Activated T-cell treated with anti-CD3 and anti-CD28 coated beads for 48 hours (primary cell): ENCODE results near the gene CEBPE.

Source experiments
- DNase-seq: peaks from one replicate; pipeline ENCODE4 v3.0.0-alpha.2; 2020; ENCODE audit warnings: low read depth

CEBPE gene

GRCh38 chr14:23118506-23119362 is at the start of gene CEBPE:
Gene CEBPE, minus strand, starts transcription at chr14:23119255. Its CDS starts 164 bp downstream, at chr14:23119091.
- DNase-seq, result no peak

DNA sequence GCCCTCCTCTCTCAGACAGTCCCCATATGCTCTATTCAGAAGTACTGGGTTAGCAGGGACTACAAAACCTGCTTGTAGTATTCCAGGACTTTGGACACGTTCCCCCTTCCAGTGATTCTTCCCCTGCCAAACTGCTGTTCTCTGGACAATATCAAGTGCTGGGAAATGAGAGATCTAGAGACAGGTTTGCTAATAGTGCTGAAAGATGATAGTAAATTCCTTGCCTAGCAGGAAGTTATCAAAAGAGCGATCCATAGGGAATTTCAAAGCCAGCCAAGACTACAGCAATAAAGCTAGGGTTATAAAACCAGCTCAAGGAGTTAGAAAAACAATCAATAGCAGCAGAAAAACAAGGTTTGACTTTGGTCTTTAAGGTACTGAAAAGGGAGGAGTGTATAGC is 49.2 kb upstream of the CEBPE start:
- DNase-seq, result no peak

DNA sequence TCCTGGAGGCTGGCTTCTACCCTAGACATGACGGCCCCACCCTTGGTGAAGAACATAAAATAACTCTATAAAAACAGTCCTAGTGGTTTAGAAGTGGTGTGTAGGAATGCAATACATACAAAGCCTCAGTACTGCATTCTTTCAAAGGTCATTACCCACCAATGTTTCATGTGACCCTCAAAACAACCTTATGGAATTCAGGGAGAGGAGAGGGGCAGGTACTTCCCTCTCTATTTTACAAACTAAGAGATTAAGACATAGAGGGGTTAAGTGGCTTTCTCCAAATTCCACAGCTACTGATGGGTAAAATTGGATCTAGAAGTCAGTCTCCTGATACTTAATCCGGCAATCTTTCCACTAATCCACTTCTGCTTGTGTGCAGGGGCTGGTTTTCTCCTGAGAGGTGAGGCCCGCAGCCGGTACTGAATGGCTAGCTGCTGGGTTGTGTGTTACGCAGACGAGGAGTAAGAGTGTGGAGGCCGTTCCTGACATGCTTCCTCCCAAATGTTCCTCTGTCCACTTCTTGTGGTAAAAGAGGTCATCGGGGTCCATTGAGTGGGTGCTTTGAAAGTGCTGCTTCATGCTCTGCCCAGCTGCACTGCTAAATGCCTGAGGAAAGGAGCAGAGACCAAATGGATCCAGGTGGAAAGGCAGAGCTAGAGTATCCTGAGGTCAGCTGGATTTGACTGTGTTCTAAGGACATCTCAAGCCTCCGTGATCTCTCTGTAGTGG is 48.2 kb upstream of the CEBPE start:
- DNase-seq, result no peak

- DNase-seq, result no peak
These were observed 45.9 kb upstream of the CEBPE start for GRCh38 chr14:23164949-23165348.

DNA sequence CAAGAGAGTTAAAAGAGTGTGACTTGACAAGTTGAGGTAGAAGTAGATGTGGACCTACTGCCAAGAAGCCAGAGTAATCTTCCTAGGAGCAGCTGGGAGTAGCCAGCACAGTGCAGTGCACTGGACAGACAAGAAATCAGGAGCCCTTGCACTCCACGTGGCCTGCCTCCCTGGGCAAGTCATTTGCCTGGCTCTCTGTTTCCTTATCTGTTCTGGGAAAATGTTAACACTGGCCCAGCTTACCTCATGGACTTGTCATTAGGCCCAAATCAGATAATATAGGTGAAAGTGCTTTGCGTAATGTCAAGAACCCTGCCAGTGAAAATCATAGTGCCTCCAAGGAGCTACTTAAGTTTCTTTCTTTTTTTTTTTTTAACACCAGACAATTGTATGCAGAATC is 45.2 kb upstream of the CEBPE start:
- DNase-seq, result no peak

DNA sequence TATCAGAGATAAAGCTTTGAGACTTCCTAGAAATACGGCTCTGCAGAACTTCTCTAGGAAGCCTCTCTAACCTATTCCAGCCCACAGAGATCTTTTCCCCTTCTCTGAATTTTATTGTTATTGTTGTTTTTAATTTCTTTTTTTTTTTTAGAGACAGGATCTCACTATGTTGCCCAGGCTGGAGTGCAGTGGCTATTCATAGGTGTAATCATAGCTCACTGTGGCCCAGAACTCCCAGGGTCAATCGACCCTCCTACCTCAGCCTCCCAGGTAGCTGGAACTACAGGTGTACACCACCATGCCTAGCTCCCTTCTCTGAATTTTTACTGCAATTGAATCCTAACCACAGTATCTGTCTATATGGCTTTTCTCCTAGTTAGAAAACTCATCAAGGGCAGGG is 44.8 kb upstream of the CEBPE start:
- no peak for DNase-seq

GRCh38 chr14:23162800-23163199 is 43.7 kb upstream of the CEBPE start:
- no peak for DNase-seq

- DNase-seq, result no peak
These were observed 43.0 kb upstream of the CEBPE start for GRCh38 chr14:23162005-23162404.

DNA sequence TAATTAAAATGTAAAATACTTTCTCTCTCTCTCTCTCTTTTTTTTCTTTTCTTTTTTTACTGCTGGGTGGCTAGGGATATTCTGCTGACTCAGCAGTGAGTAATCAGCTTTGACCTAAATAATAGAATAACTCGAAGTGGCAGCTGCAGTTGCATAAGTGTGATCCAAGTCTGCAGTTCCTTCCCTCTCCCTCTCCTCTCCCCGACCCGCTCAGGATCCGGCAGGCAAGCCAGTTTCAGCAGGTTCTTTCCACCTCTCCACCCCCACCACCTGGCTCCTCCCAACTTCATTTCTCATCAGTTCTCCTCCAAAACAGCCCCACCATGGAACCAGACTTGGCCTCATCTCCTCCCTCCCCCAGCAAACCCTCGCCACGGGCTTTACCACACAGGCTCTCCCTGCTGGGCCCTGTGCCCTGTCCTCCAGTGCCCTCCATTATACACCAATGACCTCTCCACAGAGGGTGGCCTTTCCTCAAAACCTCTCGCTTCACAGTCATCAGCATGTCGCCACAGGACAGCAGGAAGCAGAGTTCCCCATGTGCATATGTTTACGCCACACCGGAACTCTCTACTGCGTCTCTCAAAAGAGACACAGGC is 42.0 kb upstream of the CEBPE start:
- DNase-seq, result no peak

- no peak for DNase-seq
These were observed 40.5 kb upstream of the CEBPE start for GRCh38 chr14:23159532-23159931.

GRCh38 chr14:23158779-23159178 is 39.7 kb upstream of the CEBPE start:
- no peak for DNase-seq

- no peak for DNase-seq
These were observed 36.0 kb upstream of the CEBPE start for GRCh38 chr14:23154964-23155587.

DNA sequence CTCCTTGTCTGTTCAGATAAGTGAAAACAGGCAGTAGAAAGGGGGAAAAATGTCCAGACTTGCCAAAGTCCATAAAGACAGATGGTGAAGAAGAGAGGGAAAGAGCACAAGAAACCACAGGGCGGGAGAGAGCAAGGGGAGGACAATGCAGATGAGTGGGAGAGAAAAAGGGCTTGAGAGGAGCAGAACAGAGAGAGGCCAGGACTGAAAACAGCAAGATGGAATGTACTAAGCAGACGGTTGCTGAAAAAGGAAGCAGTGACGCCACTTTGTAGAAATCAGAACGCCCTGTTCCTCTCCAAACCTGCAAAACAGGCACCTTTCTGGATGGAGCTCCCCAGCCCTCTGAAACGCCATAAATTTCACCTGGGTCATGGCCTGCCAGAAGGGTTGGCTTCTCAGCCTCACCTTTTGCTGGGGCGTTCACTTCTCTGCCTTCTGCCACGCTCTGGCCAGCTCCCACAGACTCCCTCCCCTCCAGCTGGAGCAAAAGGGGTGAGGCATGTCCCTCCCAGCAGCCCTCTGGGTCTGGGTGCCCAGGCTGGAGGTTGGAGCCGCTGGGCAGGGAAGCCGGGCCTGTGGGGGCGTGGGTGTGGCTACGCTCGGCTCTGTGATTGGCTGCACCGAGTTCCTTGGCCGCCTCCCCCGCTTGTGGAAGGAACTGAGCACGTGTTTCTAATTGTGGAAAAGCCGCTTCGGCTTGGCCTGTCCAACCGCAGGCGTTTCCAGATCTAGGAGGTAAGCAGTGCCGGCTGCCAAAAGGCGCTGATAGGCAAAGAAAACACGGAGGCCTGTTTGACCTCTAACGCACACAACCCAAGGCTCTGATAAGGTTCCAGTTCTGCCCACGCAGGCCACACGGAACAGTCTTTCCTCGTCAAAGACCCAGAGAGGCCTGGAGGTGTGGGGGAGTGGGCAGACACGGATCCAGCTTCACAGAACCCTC is 35.1 kb upstream of the CEBPE start:
- DNase-seq, result no peak

DNA sequence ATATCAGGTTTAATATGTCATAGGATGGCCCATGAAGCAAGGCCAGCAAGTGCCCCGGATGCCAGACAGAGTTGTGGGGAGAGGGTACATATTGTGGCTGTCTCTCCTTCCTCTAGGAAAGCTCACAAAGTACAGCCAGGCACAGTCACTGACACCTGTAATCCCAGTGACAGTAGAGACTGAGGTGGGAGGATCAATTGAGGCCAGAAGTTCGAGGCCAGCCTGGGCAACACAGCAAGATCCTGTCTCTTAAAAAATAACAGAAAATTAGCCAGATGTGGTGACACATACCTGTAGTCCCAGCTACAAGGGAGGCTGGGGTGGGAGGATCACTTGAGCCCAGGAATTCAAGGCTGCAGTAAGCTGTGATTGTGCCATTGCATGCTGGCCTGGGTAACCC is 32.3 kb upstream of the CEBPE start:
- no peak for DNase-seq

- no peak for DNase-seq
These were observed 30.7 kb upstream of the CEBPE start for GRCh38 chr14:23149745-23150144.

GRCh38 chr14:23148591-23149249 is 29.7 kb upstream of the CEBPE start:
- no peak for DNase-seq

- DNase-seq, result no peak
These were observed 28.6 kb upstream of the CEBPE start for GRCh38 chr14:23147676-23148075.

GRCh38 chr14:23146980-23147379 is 27.9 kb upstream of the CEBPE start:
- DNase-seq, result no peak

DNA sequence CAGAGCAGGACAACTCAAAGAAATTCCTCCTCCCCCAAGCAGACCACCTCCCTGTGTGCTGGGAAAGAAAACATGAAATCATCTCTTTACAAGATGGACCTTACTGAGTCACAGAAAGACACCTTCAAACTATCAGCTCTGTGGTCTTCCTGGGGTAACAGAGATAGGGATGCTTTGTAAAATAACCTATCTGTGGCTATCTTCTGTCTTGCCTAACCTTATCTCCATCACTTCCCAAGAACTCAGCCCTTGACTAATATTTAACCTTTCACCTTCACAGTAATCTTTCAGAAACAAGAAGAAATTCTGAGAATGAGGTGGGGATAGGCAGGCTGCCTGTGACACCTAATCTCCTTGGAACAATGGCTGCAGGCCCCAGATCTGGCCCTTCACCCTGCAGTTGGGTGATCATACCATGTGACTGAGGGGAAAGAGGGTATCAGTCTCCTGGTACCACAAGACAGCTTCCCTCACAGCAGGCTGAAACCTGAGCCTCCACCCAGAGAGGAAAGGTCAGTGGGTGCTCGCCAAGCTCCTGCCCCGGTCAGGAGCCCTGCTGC is 27.4 kb upstream of the CEBPE start:
- DNase-seq, result no peak

GRCh38 chr14:23145794-23146350 is 26.8 kb upstream of the CEBPE start:
- no peak for DNase-seq
